IMR-90 (cell line): Measurements from ENCODE around the gene PRSS23. TPM values are rescaled to one million over a fixed set of nuclear protein-coding genes. Genes with fewer than 3 reads are reported as not detected.

Experiments used
- ATAC-seq: fragments of 200-7000 bp; cut with Tn5 transposase; 2 replicates; pipeline ENCODE4 v1.9.1; 2020; ENCODE audit warnings: low read depth, mild to moderate bottlenecking, moderate library complexity
- BruUV-seq: library from RNA; stranded (reverse); fragments of 400-500 nt; replicated peaks from 2 replicates; lab custom pipeline; 2021; lab: Mats Ljungman, UMichigan
- CTCF ChIA-PET: fragments of 300-600 bp; formaldehyde crosslinking; extraction: SDS; loops from one replicate; lab custom pipeline; 2021; ENCODE audit warnings: antibody characterized with exemption; lab: Yijun Ruan, JAX
- POLR2A ChIA-PET: fragments of 300-600 bp; sonication (Branson Sonifier 250); formaldehyde crosslinking; loops from one replicate; lab custom pipeline; 2022; ENCODE audit warnings: antibody characterized with exemption; ENCODE audit not compliant: unreplicated experiment; lab: Charles Lee
- DNase-seq: peaks from one replicate; pipeline ENCODE4 v3.0.0; 2013
- H2AFZ ChIP-seq: replicated peaks from 2 replicates; pipeline ENCODE3; 2013; ENCODE audit warnings: low read length, mild to moderate bottlenecking; ENCODE audit not compliant: poor library complexity
- H2AK5ac ChIP-seq: 2 replicates; pipeline ENCODE4 v1.6.1; 2013; ENCODE audit warnings: low read depth, low read length, inconsistent platforms
- H2AK9ac ChIP-seq: replicated peaks from 2 replicates; pipeline ENCODE3; 2013; ENCODE audit warnings: mild to moderate bottlenecking, low read depth, low read length, moderate library complexity; ENCODE audit not compliant: poor library complexity
- H2BK120ac ChIP-seq: 2 replicates; pipeline ENCODE4 v1.6.1; 2013; ENCODE audit warnings: low read depth, low read length, inconsistent platforms
- H2BK15ac ChIP-seq: 3 replicates; pipeline ENCODE4 v1.6.1; 2013; ENCODE audit warnings: low read depth, low read length, inconsistent platforms
- H2BK20ac ChIP-seq: 2 replicates; pipeline ENCODE4 v1.6.1; 2013; ENCODE audit warnings: low read depth, mild to moderate bottlenecking, inconsistent platforms, low read length, moderate library complexity
- H2BK5ac ChIP-seq: 2 replicates; pipeline ENCODE4 v1.6.1; 2013; ENCODE audit warnings: mild to moderate bottlenecking, low read depth, low read length, inconsistent platforms; ENCODE audit not compliant: poor library complexity, severe bottlenecking
- H3K14ac ChIP-seq: replicated peaks from 2 replicates; pipeline ENCODE4 v1.6.1; 2013; ENCODE audit warnings: low read depth, low read length, inconsistent platforms
- H3K18ac ChIP-seq: 2 replicates; pipeline ENCODE4 v1.6.1; 2013; ENCODE audit warnings: low read depth, low read length, control low read depth
- H3K23ac ChIP-seq: 2 replicates; pipeline ENCODE4 v1.6.1; 2013; ENCODE audit warnings: low read depth, low read length, inconsistent platforms
- H3K27ac ChIP-seq: 2 replicates; pipeline ENCODE4 v1.5.1; 2013; ENCODE audit warnings: mild to moderate bottlenecking, control low read depth, low read length; ENCODE audit not compliant: insufficient read depth
- H3K27me3 ChIP-seq: 2 replicates; pipeline ENCODE4 v1.6.1; 2013; ENCODE audit warnings: low read length; ENCODE audit not compliant: control insufficient read depth, insufficient read depth
- H3K36me3 ChIP-seq: 2 replicates; pipeline ENCODE4 v1.6.1; 2013; ENCODE audit warnings: low read length, mixed read lengths; ENCODE audit not compliant: control insufficient read depth, insufficient read depth
- H3K4ac ChIP-seq: 2 replicates; pipeline ENCODE4 v1.6.1; 2013; ENCODE audit warnings: low read depth, low read length, inconsistent platforms
- H3K4me1 ChIP-seq: 2 replicates; pipeline ENCODE4 v1.6.1; 2013; ENCODE audit warnings: low read length, mixed read lengths; ENCODE audit not compliant: control insufficient read depth, insufficient read depth
- H3K4me2 ChIP-seq: 2 replicates; pipeline ENCODE4 v1.6.1; 2013; ENCODE audit warnings: low read depth, mild to moderate bottlenecking, control low read depth, low read length, moderate library complexity
- H3K4me3 ChIP-seq: 2 replicates; pipeline ENCODE4 v1.5.1; 2013; ENCODE audit warnings: low read depth, mild to moderate bottlenecking, control low read depth, low read length, moderate library complexity; ENCODE audit not compliant: insufficient read depth
- H3K56ac ChIP-seq: 2 replicates; pipeline ENCODE4 v1.6.1; 2013; ENCODE audit warnings: low read length, inconsistent platforms; ENCODE audit not compliant: insufficient read depth; ENCODE audit errors: extremely low read depth
- H3K79me1 ChIP-seq, 2 experiments: 2 replicates each; pipeline ENCODE4 v1.6.1; 2013; ENCODE audit warnings: low read length in 2 of 2, inconsistent platforms in 1 of 2, low read depth in 1 of 2
- H3K9ac ChIP-seq: 2 replicates; pipeline ENCODE4 v1.6.1; 2013; ENCODE audit warnings: low read depth, low read length, control low read depth
- H3K9me1 ChIP-seq: 2 replicates; pipeline ENCODE4 v1.6.1; 2013; ENCODE audit warnings: low read length, inconsistent platforms; ENCODE audit not compliant: insufficient read depth
- H3K9me3 ChIP-seq: 2 replicates; pipeline ENCODE4 v1.6.1; 2013; ENCODE audit warnings: low read length; ENCODE audit not compliant: control insufficient read depth, insufficient read depth
- H4K20me1 ChIP-seq: 2 replicates; pipeline ENCODE4 v1.6.1; 2013; ENCODE audit warnings: low read length, inconsistent platforms; ENCODE audit not compliant: insufficient read depth
- H4K5ac ChIP-seq: 2 replicates; pipeline ENCODE4 v1.6.1; 2013; ENCODE audit warnings: mild to moderate bottlenecking, low read depth, low read length, control low read depth
- H4K8ac ChIP-seq, 2 experiments: 2 replicates each; pipeline ENCODE4 v1.6.1; 2013; ENCODE audit warnings: low read depth in 2 of 2, low read length in 2 of 2, control low read depth in 1 of 2, inconsistent platforms in 1 of 2
- H4K91ac ChIP-seq: 2 replicates; pipeline ENCODE4 v1.6.1; 2013; ENCODE audit warnings: low read depth, low read length, inconsistent platforms; ENCODE audit not compliant: insufficient read depth
- BHLHE40 ChIP-seq: fragments of 150-350 bp; IDR thresholded peaks from 2 replicates; pipeline ENCODE4 v1.6.1; 2016; ENCODE audit warnings: mild to moderate bottlenecking, low read depth, low read length
- CEBPB ChIP-seq: IDR thresholded peaks from 2 replicates; pipeline ENCODE4 v1.6.1; 2012; ENCODE audit warnings: low read depth, low read length, improper control_type of control experiment
- CHD1 ChIP-seq: IDR thresholded peaks from 2 replicates; pipeline ENCODE4 v1.6.1; 2012; ENCODE audit warnings: low read depth, low read length, improper control_type of control experiment
- CTCF ChIP-seq: conservative IDR thresholded peaks from 2 replicates; pipeline ENCODE4 v1.5.1; 2012; ENCODE audit warnings: mild to moderate bottlenecking, low read depth, low read length, improper control_type of control experiment
- ELK1 ChIP-seq: fragments of 150-350 bp; IDR thresholded peaks from 2 replicates; pipeline ENCODE4 v1.6.1; 2016; ENCODE audit warnings: low read depth, mild to moderate bottlenecking, low read length, moderate library complexity, borderline replicate concordance
- FOS ChIP-seq: fragments of 150-350 bp; IDR thresholded peaks from 2 replicates; pipeline ENCODE4 v1.6.1; 2016; ENCODE audit warnings: low read depth, low read length
- MAFK ChIP-seq: IDR thresholded peaks from 2 replicates; pipeline ENCODE4 v1.6.1; 2012; ENCODE audit warnings: low read depth, low read length, improper control_type of control experiment
- MAZ ChIP-seq: IDR thresholded peaks from 2 replicates; pipeline ENCODE4 v1.6.1; 2012; ENCODE audit warnings: low read depth, mild to moderate bottlenecking, low read length, improper control_type of control experiment, moderate library complexity, borderline replicate concordance
- MXI1 ChIP-seq: IDR thresholded peaks from 2 replicates; pipeline ENCODE4 v1.6.1; 2012; ENCODE audit warnings: low read depth, mild to moderate bottlenecking, low read length, moderate library complexity, borderline replicate concordance
- NFE2L2 ChIP-seq: fragments of 150-350 bp; IDR thresholded peaks from 2 replicates; pipeline ENCODE4 v1.6.1; 2016; ENCODE audit warnings: low read depth, mild to moderate bottlenecking, low read length
- POLR2A ChIP-seq: IDR thresholded peaks from 2 replicates; pipeline ENCODE4 v1.6.1; 2012; ENCODE audit warnings: mild to moderate bottlenecking, low read depth, low read length
- RAD21 ChIP-seq: IDR thresholded peaks from 2 replicates; pipeline ENCODE4 v1.6.1; 2012; ENCODE audit warnings: low read length, improper control_type of control experiment
- RCOR1 ChIP-seq: IDR thresholded peaks from 2 replicates; pipeline ENCODE4 v1.6.1; 2012; ENCODE audit warnings: mild to moderate bottlenecking, low read length, improper control_type of control experiment; ENCODE audit not compliant: insufficient replicate concordance
- RFX5 ChIP-seq: IDR thresholded peaks from 2 replicates; pipeline ENCODE4 v1.8.0; 2012; ENCODE audit warnings: low read depth, mild to moderate bottlenecking, low read length, moderate library complexity
- SMC3 ChIP-seq: fragments of 150-350 bp; IDR thresholded peaks from 2 replicates; pipeline ENCODE4 v1.6.1; 2016; ENCODE audit warnings: low read depth, mild to moderate bottlenecking, antibody characterized with exemption, low read length, moderate library complexity
- USF2 ChIP-seq: fragments of 150-350 bp; IDR thresholded peaks from 2 replicates; pipeline ENCODE4 v1.6.1; 2017; ENCODE audit warnings: mild to moderate bottlenecking, antibody characterized with exemption, low read length, low read depth
- dilution Hi-C: fragments of 300-500 bp; cut with HindIII; formaldehyde crosslinking; loops from one replicate; pipeline ENCODE4 v1.14.3; 2018; ENCODE audit warnings: low sequenced_read_pairs; ENCODE audit not compliant: unreplicated experiment
- in situ Hi-C: fragments of 300-500 bp; cut with MboI; formaldehyde crosslinking; loops from 3 replicates; pipeline ENCODE4 v1.14.3; 2019; ENCODE audit warnings: low sequenced_read_pairs, inconsistent platforms, mixed read lengths
- intact Hi-C: fragments of 100-400 bp; cut with micrococcal nuclease; formaldehyde crosslinking; loops from 2 replicates; pipeline ENCODE4 v1.10.0; 2022
- polyA plus RNA-seq, 3 experiments: library from polyadenylated mRNA; depleted of rRNA; stranded (reverse); fragments of >200 nt; gene quantifications; 2 replicates each; pipeline ENCODE4 v1.2.3, GENCODE V29; 2012; ENCODE audit warnings: low replicate concordance in 1 of 3
- total RNA-seq: library from RNA; depleted of rRNA; stranded (reverse); fragments of >200 nt; gene quantifications from 2 replicates; pipeline ENCODE4 v1.2.3, GENCODE V29; 2012

PRSS23 gene
- total and polyA plus RNA-seq, 2 of the 4 experiments (the other 2 are of a cell fraction), result 100 to 199 TPM

- BruUV-seq, result no TSS peak
- CTCF ChIA-PET, result interaction anchor here (0.9 kb wide), 1 partner anchor 12 kb away, joined by 4 read pairs; no protein-coding TSS in a partner anchor
These were observed 10.1 kb upstream of the PRSS23 start for GRCh38 chr11:86790195-86790725.

More at GRCh38 chr11:86790195-86790725, 10.1 kb upstream of the PRSS23 start:
- no peak overlapping the region for H2BK5ac ChIP-seq
- no peak overlapping the region for H3K4ac ChIP-seq
- H4K91ac ChIP-seq, result no peak overlapping the region
- in situ Hi-C loops (no loop called here), dilution Hi-C loops (no loop called here), intact Hi-C loops (no loop called here)
- no peak for DNase-seq
- no peaks in the 10 kb centered on the region; the same call in 1 of the 2 replicates for H3K9me1 ChIP-seq
- H2BK120ac ChIP-seq, result no peak overlapping the region
- H3K4me1 ChIP-seq, result no peaks in the 10 kb centered on the region
- no peaks in the 10 kb centered on the region for H3K79me1 ChIP-seq
- no peak overlapping the region for H2BK20ac ChIP-seq
- no peaks in the 10 kb centered on the region for H4K20me1 ChIP-seq
- H3K23ac ChIP-seq, result no peak overlapping the region
- H3K18ac ChIP-seq, result no peak overlapping the region
- H2AK5ac ChIP-seq, result no peak overlapping the region
- no peak overlapping the region for H4K8ac ChIP-seq
- TF ChIP-seq CTCF (no peak), CHD1 (no peak), NFE2L2 (no peak), CEBPB (no peak), RFX5 (no peak), FOS (no peak), MAFK (no peak), RCOR1 (no peak), RAD21 (no peak), SMC3 (no peak), USF2 (no peak), MXI1 (no peak), ELK1 (no peak), BHLHE40 (no peak), POLR2A (no peak), MAZ (no peak)
- no peak overlapping the region for H2AK9ac ChIP-seq
- H3K9me3 ChIP-seq, result no peaks in the 10 kb centered on the region
- no peak overlapping the region for H3K9ac ChIP-seq
- H3K27me3 ChIP-seq, result no peaks in the 10 kb centered on the region
- no peak overlapping the region for H4K5ac ChIP-seq
- no peaks in the 10 kb centered on the region for H3K36me3 ChIP-seq
- POLR2A ChIA-PET, result no interaction called here
- no peak overlapping the region for H2AFZ ChIP-seq
- H3K14ac ChIP-seq, result 0 out of 2 replicates have a peak overlapping the region, but pooled peaks have one; percentile 14
- H2BK15ac ChIP-seq, result no peak overlapping the region
- H3K4me2 ChIP-seq, result no peak overlapping the region
- no peak overlapping the region for H3K4me3 ChIP-seq
- no peak for ATAC-seq
- H3K56ac ChIP-seq, result no peak overlapping the region
- H3K27ac ChIP-seq, result no peak overlapping the region
